Activated naive CD4-positive, alpha-beta T cell treated with anti-CD3 and anti-CD28 coated beads, Interleukin-2, amount 50 U/mL, for 72 hours (primary cell): ENCODE results near the gene YIPF5. TPM values are rescaled to one million over a fixed set of nuclear protein-coding genes. Genes with fewer than 3 reads are reported as not detected.
A peak's percentile ranks its signal among the peaks of the same experiment; 100 is the strongest.

Source experiments
- ATAC-seq, 2 donors: fragments of 150-1000 bp; cut with Tn5 transposase; 2 replicates each; pipeline ENCODE4 v1.10.0; 2021; ENCODE audit warnings: mild to moderate bottlenecking in 2 of 2, moderate library complexity in 2 of 2
- DNase-seq, 2 donors: peaks; one replicate each; pipeline ENCODE4 v3.0.0; 2021 to 2022; ENCODE audit warnings: low spot score in 2 of 2
- H3K27ac Mint-ChIP-seq, 2 donors: one replicate each; pipeline ENCODE4 v1.8.0; 2022; ENCODE audit warnings: mild to moderate bottlenecking in 2 of 2, mixed read lengths in 2 of 2
- H3K36me3 Mint-ChIP-seq, 2 donors: one replicate each; pipeline ENCODE4 v1.8.0; 2022; ENCODE audit warnings: mixed read lengths in 2 of 2
- H3K9me3 Mint-ChIP-seq, 2 donors: one replicate each; pipeline ENCODE4 v1.8.0; 2022; ENCODE audit warnings: mixed read lengths in 2 of 2
- total RNA-seq, 2 donors: library from RNA; stranded (reverse); gene quantifications; one replicate each; pipeline ENCODE4 v1.2.3, GENCODE V29; 2022

YIPF5 gene
- 10 to 100 TPM; 36.6 to 47.8 TPM for total RNA-seq

- Mint-ChIP-seq H3K9me3 (peaks cover 6% of the 10 kb centered on the region in 2 donors), H3K27ac (peak within 1 kb of the TSS; percentile 94 to 97), H3K36me3 (peaks cover 16 to 38% of the 10 kb centered on the region in 2 donors)
- peak; percentile 99 for ATAC-seq
- DNase-seq: peak; percentile 93 to 98
These were observed at the start of gene YIPF5, which contains the start of gene KCTD16 for GRCh38 chr5:144170276-144171024. Gene YIPF5, minus strand, starts transcription at chr5:144170659. Its CDS starts 704 bp downstream, at chr5:144169955. Gene KCTD16, plus strand, starts transcription at chr5:144170873.

GRCh38 chr5:144219869-144220268, 49.4 kb upstream of the YIPF5 start:
- Mint-ChIP-seq H3K36me3 (no peaks in the 10 kb centered on the region), H3K27ac (peak overlapping the region in 1 of 2 donors; percentile 52), H3K9me3 (no peaks in the 10 kb centered on the region)
- DNase-seq (no peak), ATAC-seq (no peak)

GRCh38 chr5:144210655-144211054, 40.2 kb upstream of the YIPF5 start:
- DNase-seq: no peak
- H3K9me3 Mint-ChIP-seq: no peaks in the 10 kb centered on the region
- H3K36me3 Mint-ChIP-seq: no peaks in the 10 kb centered on the region
- H3K27ac Mint-ChIP-seq: no peak overlapping the region
- no peak for ATAC-seq

GRCh38 chr5:144209361-144209760, 38.9 kb upstream of the YIPF5 start:
- ATAC-seq (no peak), DNase-seq (no peak)
- H3K27ac Mint-ChIP-seq: no peak overlapping the region
- no peaks in the 10 kb centered on the region for H3K9me3 Mint-ChIP-seq
- H3K36me3 Mint-ChIP-seq: no peaks in the 10 kb centered on the region

- Mint-ChIP-seq H3K9me3 (no peaks in the 10 kb centered on the region), H3K36me3 (no peaks in the 10 kb centered on the region), H3K27ac (no peak overlapping the region)
- ATAC-seq (no peak), DNase-seq (no peak)
These were observed 37.5 kb upstream of the YIPF5 start for GRCh38 chr5:144207875-144208444.

- Mint-ChIP-seq H3K27ac (no peak overlapping the region), H3K9me3 (no peaks in the 10 kb centered on the region)
- no peak for ATAC-seq
These were observed 35.7 kb upstream of the YIPF5 start for GRCh38 chr5:144206141-144206540.

GRCh38 chr5:144205141-144205551, 34.7 kb upstream of the YIPF5 start:
- Mint-ChIP-seq H3K27ac (no peak overlapping the region), H3K9me3 (no peaks in the 10 kb centered on the region), H3K36me3 (no peaks in the 10 kb centered on the region)
- ATAC-seq (no peak), DNase-seq (no peak)

More at GRCh38 chr5:144206141-144206540, 35.7 kb upstream of the YIPF5 start:
- no peak for DNase-seq
- H3K36me3 Mint-ChIP-seq: no peaks in the 10 kb centered on the region

GRCh38 chr5:144203750-144204596, 33.5 kb upstream of the YIPF5 start:
- Mint-ChIP-seq H3K27ac (no peak overlapping the region), H3K36me3 (no peaks in the 10 kb centered on the region), H3K9me3 (no peaks in the 10 kb centered on the region)
- DNase-seq (peak in 1 of 2 donors; percentile 25), ATAC-seq (peak in 1 of 2 donors; percentile 61)

GRCh38 chr5:144202726-144203125, 32.3 kb upstream of the YIPF5 start:
- Mint-ChIP-seq H3K9me3 (no peaks in the 10 kb centered on the region), H3K27ac (no peak overlapping the region), H3K36me3 (no peaks in the 10 kb centered on the region)
- ATAC-seq (peak in 1 of 2 donors; percentile 71), DNase-seq (no peak)

- H3K27ac Mint-ChIP-seq: peak overlapping the region in 1 of 2 donors; percentile 55
- ATAC-seq (no peak), DNase-seq (no peak)
- no peaks in the 10 kb centered on the region for H3K9me3 Mint-ChIP-seq
- no peaks in the 10 kb centered on the region for H3K36me3 Mint-ChIP-seq
These were observed 31.6 kb upstream of the YIPF5 start for GRCh38 chr5:144202072-144202471.

- no peak overlapping the region for H3K27ac Mint-ChIP-seq
- no peak for ATAC-seq
- no peaks in the 10 kb centered on the region for H3K9me3 Mint-ChIP-seq
- no peak for DNase-seq
- H3K36me3 Mint-ChIP-seq: no peaks in the 10 kb centered on the region
These were observed 31.1 kb upstream of the YIPF5 start for GRCh38 chr5:144201588-144201987.

- ATAC-seq (peak in 1 of 2 donors; percentile 43), DNase-seq (no peak)
- Mint-ChIP-seq H3K36me3 (no peaks in the 10 kb centered on the region), H3K27ac (no peak overlapping the region), H3K9me3 (no peaks in the 10 kb centered on the region)
These were observed 27.9 kb upstream of the YIPF5 start for GRCh38 chr5:144198386-144198785.

GRCh38 chr5:144196612-144197011, 26.2 kb upstream of the YIPF5 start:
- H3K27ac Mint-ChIP-seq: no peak overlapping the region
- H3K9me3 Mint-ChIP-seq: no peaks in the 10 kb centered on the region
- no peaks in the 10 kb centered on the region for H3K36me3 Mint-ChIP-seq
- no peak for DNase-seq
- no peak for ATAC-seq

- Mint-ChIP-seq H3K36me3 (no peaks in the 10 kb centered on the region), H3K9me3 (no peaks in the 10 kb centered on the region), H3K27ac (peak overlapping the region in 1 of 2 donors; percentile 69)
- ATAC-seq: no peak
- DNase-seq: no peak
These were observed 25.0 kb upstream of the YIPF5 start for GRCh38 chr5:144195448-144195847.

- ATAC-seq (no peak), DNase-seq (no peak)
- Mint-ChIP-seq H3K27ac (no peak overlapping the region), H3K9me3 (no peaks in the 10 kb centered on the region), H3K36me3 (no peaks in the 10 kb centered on the region)
These were observed 23.7 kb upstream of the YIPF5 start for GRCh38 chr5:144194144-144194543.

- H3K9me3 Mint-ChIP-seq: no peaks in the 10 kb centered on the region
- H3K27ac Mint-ChIP-seq: no peak overlapping the region
- no peak for DNase-seq
- H3K36me3 Mint-ChIP-seq: no peaks in the 10 kb centered on the region
- no peak for ATAC-seq
These were observed 22.2 kb upstream of the YIPF5 start for GRCh38 chr5:144192661-144193060.

GRCh38 chr5:144191998-144192397, 21.5 kb upstream of the YIPF5 start:
- Mint-ChIP-seq H3K9me3 (no peaks in the 10 kb centered on the region), H3K36me3 (no peaks in the 10 kb centered on the region), H3K27ac (no peak overlapping the region)
- ATAC-seq (peak; percentile 64 to 65), DNase-seq (no peak)
